Occipital lobe (tissue), 2 donors: ENCODE data around the gene SPTSSB. TPM values are rescaled to one million over a fixed set of nuclear protein-coding genes. Genes with fewer than 3 reads are reported as not detected.

Experiments used
- DNase-seq: peaks from one replicate; lab custom pipeline; 2025; lab: John Stamatoyannopoulos, UW
- total RNA-seq: library from RNA; depleted of rRNA; stranded (reverse); fragments of >200 nt; gene quantifications from one replicate; pipeline ENCODE4 v1.2.3, GENCODE V29; 2014

The SPTSSB gene
- total RNA-seq, 1 donor from 2014 or later = 3.6 TPM

GRCh38 chr3:161392853-161393252 lies 21.5 kb upstream of the SPTSSB start:
- no peak for DNase-seq

- DNase-seq = no peak
These were observed 18.9 kb upstream of the SPTSSB start for GRCh38 chr3:161390200-161390599.

- DNase-seq = no peak
These were observed 18.2 kb upstream of the SPTSSB start for GRCh38 chr3:161389445-161390035.

GRCh38 chr3:161388855-161389254 lies 17.5 kb upstream of the SPTSSB start:
- no peak for DNase-seq

GRCh38 chr3:161386991-161387770 lies 15.9 kb upstream of the SPTSSB start:
- DNase-seq = no peak

- peak; percentile 61 for DNase-seq
These were observed 1.3 kb upstream of the SPTSSB start for GRCh38 chr3:161372321-161373260.

GRCh38 chr3:161369531-161369930 lies 1.8 kb downstream of the SPTSSB start:
- DNase-seq = no peak

- DNase-seq = no peak
These were observed 5.2 kb downstream of the SPTSSB start for GRCh38 chr3:161366094-161366493.

- no peak for DNase-seq
These were observed 12.8 kb downstream of the SPTSSB start for GRCh38 chr3:161358488-161358887.

- no peak for DNase-seq
These were observed 15.0 kb downstream of the SPTSSB start for GRCh38 chr3:161356287-161356686.

GRCh38 chr3:161355508-161355907 lies 15.8 kb downstream of the SPTSSB start:
- DNase-seq = no peak

- DNase-seq = no peak
These were observed 16.8 kb downstream of the SPTSSB start for GRCh38 chr3:161354554-161354953.

GRCh38 chr3:161351330-161351729 lies 20.0 kb downstream of the SPTSSB start:
- no peak for DNase-seq

- DNase-seq = no peak
These were observed 20.4 kb downstream of the SPTSSB start for GRCh38 chr3:161350916-161351315.

GRCh38 chr3:161349529-161350312 lies 21.6 kb downstream of the SPTSSB start:
- DNase-seq = no peak

GRCh38 chr3:161348796-161349400 lies 22.4 kb downstream of the SPTSSB start:
- no peak for DNase-seq

- DNase-seq = no peak
These were observed 23.6 kb downstream of the SPTSSB start for GRCh38 chr3:161347726-161348125.

- DNase-seq = no peak
These were observed 26.3 kb downstream of the SPTSSB start for GRCh38 chr3:161345023-161345422.

- no peak for DNase-seq
These were observed 27.3 kb downstream of the SPTSSB start for GRCh38 chr3:161343986-161344385.

- no peak for DNase-seq
These were observed 27.8 kb downstream of the SPTSSB start for GRCh38 chr3:161343540-161343939.

- no peak for DNase-seq
These were observed 28.7 kb downstream of the SPTSSB start for GRCh38 chr3:161342629-161343028.
